ENCODE data around the gene RNF111. TPM values are rescaled to one million over a fixed set of nuclear protein-coding genes. Genes with fewer than 3 reads are reported as not detected.

The RNF111 gene
- total and polyA plus RNA-seq, 4 donors, result 8.7 to 52.0 (median 19.5) TPM

DNA sequence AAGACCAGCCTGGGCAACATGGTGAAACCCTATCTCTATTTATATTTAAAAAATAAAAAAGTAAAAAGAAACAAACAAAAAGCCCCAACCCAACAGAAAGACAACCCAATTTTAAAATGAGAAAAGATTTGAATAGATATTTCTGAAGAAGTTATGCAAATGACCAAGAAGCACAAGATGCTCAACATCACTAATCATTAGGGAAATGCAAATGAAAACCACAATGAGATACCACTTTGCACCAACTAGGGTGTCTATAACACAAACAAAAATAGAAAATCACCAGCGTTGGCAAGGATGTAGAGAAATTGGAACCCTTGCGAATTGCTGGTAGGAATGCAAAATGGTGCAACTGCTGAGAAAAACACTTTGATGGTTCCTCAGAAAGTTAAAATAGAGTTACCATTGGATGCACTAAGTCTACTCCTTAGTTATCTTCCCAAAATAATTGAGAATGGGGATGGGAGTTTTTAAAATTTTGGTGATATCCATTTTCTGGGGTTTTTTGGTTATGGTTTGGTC is 71.7 kb downstream of the RNF111 start:
- Histone ChIP-seq H3K27ac (ENCODE audit: low read depth in 1 of 2, low read length in 1 of 2) (no peak overlapping the region), H3K9ac (ENCODE audit: insufficient read depth in 1 of 2, low read length in 2 of 2) (no peak overlapping the region), H3K27me3 (ENCODE audit: control insufficient read depth in 3 of 3, insufficient read depth in 3 of 3, low read length in 2 of 3) (no peaks in the 10 kb centered on the region), H3K4me3 (no peak overlapping the region), H3K9me3 (ENCODE audit: control insufficient read depth in 4 of 4, insufficient read depth in 3 of 4, low read length in 3 of 4) (no peaks in the 10 kb centered on the region), H3K4me1 (ENCODE audit: control insufficient read depth in 5 of 5, insufficient read depth in 5 of 5, low read length in 5 of 5) (peaks cover 0 to 3% (median 0%) of the 10 kb centered on the region in 5 donors), H3K36me3 (ENCODE audit: control insufficient read depth in 4 of 4, insufficient read depth in 4 of 4, low read length in 4 of 4) (peaks cover 21 to 54% (median 28%) of the 10 kb centered on the region in 4 donors)
- DNase-seq (no peak), ATAC-seq (ENCODE audit: insufficient read depth, low FRiP score) (no peak)
- WGBS, 2 donors, result 91 to 95% methylated on average over 2 of the region's 2 CpGs
- TF ChIP-seq, protein P1, sequence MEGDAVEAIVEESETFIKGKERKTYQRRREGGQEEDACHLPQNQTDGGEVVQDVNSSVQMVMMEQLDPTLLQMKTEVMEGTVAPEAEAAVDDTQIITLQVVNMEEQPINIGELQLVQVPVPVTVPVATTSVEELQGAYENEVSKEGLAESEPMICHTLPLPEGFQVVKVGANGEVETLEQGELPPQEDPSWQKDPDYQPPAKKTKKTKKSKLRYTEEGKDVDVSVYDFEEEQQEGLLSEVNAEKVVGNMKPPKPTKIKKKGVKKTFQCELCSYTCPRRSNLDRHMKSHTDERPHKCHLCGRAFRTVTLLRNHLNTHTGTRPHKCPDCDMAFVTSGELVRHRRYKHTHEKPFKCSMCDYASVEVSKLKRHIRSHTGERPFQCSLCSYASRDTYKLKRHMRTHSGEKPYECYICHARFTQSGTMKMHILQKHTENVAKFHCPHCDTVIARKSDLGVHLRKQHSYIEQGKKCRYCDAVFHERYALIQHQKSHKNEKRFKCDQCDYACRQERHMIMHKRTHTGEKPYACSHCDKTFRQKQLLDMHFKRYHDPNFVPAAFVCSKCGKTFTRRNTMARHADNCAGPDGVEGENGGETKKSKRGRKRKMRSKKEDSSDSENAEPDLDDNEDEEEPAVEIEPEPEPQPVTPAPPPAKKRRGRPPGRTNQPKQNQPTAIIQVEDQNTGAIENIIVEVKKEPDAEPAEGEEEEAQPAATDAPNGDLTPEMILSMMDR (IDR thresholded peaks at IDR 0.05; ENCODE audit: control extremely low read depth, extremely low read depth), result no peak

DNA sequence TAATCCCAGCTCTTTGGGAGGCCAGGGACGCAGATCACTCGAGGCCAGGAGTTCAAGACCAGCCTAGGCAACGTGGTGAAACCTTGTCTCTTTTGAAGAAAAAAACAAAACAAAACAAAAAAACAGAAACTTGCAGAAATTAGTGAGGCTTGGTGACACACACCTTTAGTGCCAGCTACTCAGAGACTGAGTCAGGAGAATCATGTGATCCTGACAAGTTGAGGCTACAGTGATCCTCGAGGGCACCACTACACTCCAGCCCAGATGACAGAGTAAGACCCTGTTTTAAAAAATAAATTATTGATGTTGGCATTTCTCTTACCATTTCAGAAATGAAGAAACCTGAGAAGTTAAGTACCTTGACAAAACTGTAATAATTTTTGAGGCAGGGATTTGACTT is 72.9 kb downstream of the RNF111 start:
- WGBS, 2 donors, result 92 to 98% methylated on average over 4 of the region's 4 CpGs
- H3K9ac ChIP-seq (ENCODE audit: insufficient read depth in 1 of 2, low read length in 2 of 2), result no peak overlapping the region

DNA sequence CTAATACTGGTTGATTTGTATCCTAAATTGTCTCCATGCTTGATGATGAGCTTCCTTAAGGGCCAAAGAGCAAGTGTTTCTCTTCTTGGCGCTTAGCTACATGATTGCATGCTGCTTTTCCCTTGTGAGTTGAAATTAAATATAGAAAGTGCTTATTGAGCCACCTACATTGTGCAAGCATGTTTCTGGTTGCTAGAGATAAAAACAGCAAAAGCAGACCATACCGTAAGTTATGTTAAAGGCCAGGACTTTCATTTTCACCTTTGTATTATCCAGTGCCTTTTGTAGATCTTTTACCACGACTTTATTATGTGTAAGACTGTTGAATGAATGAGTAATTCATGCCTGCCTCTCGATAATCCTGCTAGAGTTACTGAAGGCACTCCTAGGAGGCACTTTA is 75.6 kb downstream of the RNF111 start:
- Histone ChIP-seq H3K9ac (ENCODE audit: insufficient read depth in 1 of 2, low read length in 2 of 2) (no peak overlapping the region), H3K27ac (ENCODE audit: low read depth in 1 of 2, low read length in 1 of 2) (no peak overlapping the region), H3K36me3 (ENCODE audit: control insufficient read depth in 4 of 4, insufficient read depth in 4 of 4, low read length in 4 of 4) (peaks cover 25 to 53% (median 39%) of the 10 kb centered on the region in 4 donors), H3K27me3 (ENCODE audit: control insufficient read depth in 3 of 3, insufficient read depth in 3 of 3, low read length in 2 of 3) (no peaks in the 10 kb centered on the region), H3K4me1 (ENCODE audit: control insufficient read depth in 5 of 5, insufficient read depth in 5 of 5, low read length in 5 of 5) (peaks cover 0 to 3% (median 0%) of the 10 kb centered on the region in 5 donors), H3K4me3 (no peak overlapping the region), H3K9me3 (ENCODE audit: control insufficient read depth in 4 of 4, insufficient read depth in 3 of 4, low read length in 3 of 4) (no peaks in the 10 kb centered on the region)
- WGBS, 2 donors, result 70 to 83% methylated on average over 4 of the region's 4 CpGs
- TF ChIP-seq, protein P1 (IDR thresholded peaks at IDR 0.05; ENCODE audit: control extremely low read depth, extremely low read depth), result no peak
- no peak for ATAC-seq (ENCODE audit: insufficient read depth, low FRiP score)
- no peak for DNase-seq

More for the DNA sequence above, 72.9 kb downstream of the RNF111 start:
- H3K9me3 ChIP-seq (ENCODE audit: control insufficient read depth in 4 of 4, insufficient read depth in 3 of 4, low read length in 3 of 4), result no peaks in the 10 kb centered on the region
- ATAC-seq (ENCODE audit: insufficient read depth, low FRiP score) (no peak), DNase-seq (no peak)
- TF ChIP-seq, protein P1 (IDR thresholded peaks at IDR 0.05; ENCODE audit: control extremely low read depth, extremely low read depth), result no peak
- H3K4me3 ChIP-seq, result no peak overlapping the region
- H3K27me3 ChIP-seq (ENCODE audit: control insufficient read depth in 3 of 3, insufficient read depth in 3 of 3, low read length in 2 of 3), result no peaks in the 10 kb centered on the region
- H3K27ac ChIP-seq (ENCODE audit: low read depth in 1 of 2, low read length in 1 of 2), result no peak overlapping the region
- H3K4me1 ChIP-seq (ENCODE audit: control insufficient read depth in 5 of 5, insufficient read depth in 5 of 5, low read length in 5 of 5), result peaks cover 0 to 3% (median 0%) of the 10 kb centered on the region in 5 donors
- H3K36me3 ChIP-seq (ENCODE audit: control insufficient read depth in 4 of 4, insufficient read depth in 4 of 4, low read length in 4 of 4), result peaks cover 21 to 47% (median 29%) of the 10 kb centered on the region in 4 donors

DNA sequence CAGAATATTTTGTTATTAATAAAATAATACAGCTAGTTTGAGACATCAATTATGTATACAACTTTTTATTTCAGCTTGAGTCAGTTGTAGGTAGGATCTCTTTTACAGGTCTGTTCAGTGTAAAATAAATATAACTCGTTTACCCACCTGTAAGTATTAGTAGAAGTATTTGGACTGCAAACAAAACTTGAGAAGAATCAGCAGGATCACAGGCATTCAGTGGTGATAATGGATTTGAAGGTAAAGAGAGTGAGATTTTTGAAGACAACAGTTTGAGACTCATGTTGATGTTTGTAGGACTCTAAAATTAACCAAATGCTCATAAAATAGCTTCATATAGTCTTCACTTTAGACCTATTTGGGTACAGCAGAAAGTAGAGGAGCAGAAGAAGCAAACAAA is 82.0 kb downstream of the RNF111 start:
- 59 to 71% methylated on average over 1 of the region's 1 CpG for WGBS, 2 donors
- Histone ChIP-seq H3K27me3 (ENCODE audit: control insufficient read depth in 3 of 3, insufficient read depth in 3 of 3, low read length in 2 of 3) (no peaks in the 10 kb centered on the region), H3K4me1 (ENCODE audit: control insufficient read depth in 5 of 5, insufficient read depth in 5 of 5, low read length in 5 of 5) (no peaks in the 10 kb centered on the region), H3K36me3 (ENCODE audit: control insufficient read depth in 4 of 4, insufficient read depth in 4 of 4, low read length in 4 of 4) (peaks cover 15 to 36% (median 29%) of the 10 kb centered on the region in 4 donors), H3K9me3 (ENCODE audit: control insufficient read depth in 4 of 4, insufficient read depth in 3 of 4, low read length in 3 of 4) (peaks cover 0 to 4% (median 1%) of the 10 kb centered on the region in 4 donors), H3K27ac (ENCODE audit: low read depth in 1 of 2, low read length in 1 of 2) (no peak overlapping the region), H3K9ac (ENCODE audit: insufficient read depth in 1 of 2, low read length in 2 of 2) (no peak overlapping the region), H3K4me3 (no peak overlapping the region)
- TF ChIP-seq, protein P1 (IDR thresholded peaks at IDR 0.05; ENCODE audit: control extremely low read depth, extremely low read depth), result no peak
- ATAC-seq (ENCODE audit: insufficient read depth, low FRiP score) (no peak), DNase-seq (no peak)
